SK-N-SH (cell line): Measurements from ENCODE around the gene DVL1. TPM values are rescaled to one million over a fixed set of nuclear protein-coding genes. Genes with fewer than 3 reads are reported as not detected.

ENCODE experiments used
- CTCF ChIA-PET: fragments of 300-600, 350-600 bp; formaldehyde crosslinking; extraction: SDS; loops from one replicate; lab custom pipeline; 2021; lab: Yijun Ruan, JAX
- POLR2A ChIA-PET: fragments of 350-600 bp; sonication (Branson Sonifier 250); formaldehyde crosslinking; extraction: SDS; loops from one replicate; lab custom pipeline; 2020; ENCODE audit warnings: antibody characterized with exemption, inconsistent platforms; lab: Yijun Ruan, JAX
- DNase-seq: peaks from one replicate; pipeline ENCODE4 v3.0.0; 2012
- H2AFZ ChIP-seq: fragments of 200-600 bp; sonication (generic); 2 replicates; pipeline ENCODE4 v1.8.1; 2016; ENCODE audit warnings: antibody characterized with exemption, mild to moderate bottlenecking, low read depth
- H3F3A ChIP-seq: fragments of 200-600 bp; sonication (generic); replicated peaks from 2 replicates; pipeline ENCODE3; 2016; ENCODE audit warnings: antibody characterized with exemption, mild to moderate bottlenecking; ENCODE audit not compliant: insufficient read depth
- H3K27ac ChIP-seq, 2 experiments: fragments of 200-500 bp in 1 of 2; fragments of 200-600 bp in 1 of 2; sonication (Bioruptor generic) in 1 of 2; sonication (generic), shearing (Covaris generic) in 1 of 2; 2 replicates each; pipeline versions ENCODE4 v1.5.1 to v1.6.1; 2014 to 2016; ENCODE audit warnings: low read depth in 2 of 2, inconsistent platforms in 1 of 2, low read length in 1 of 2, mild to moderate bottlenecking in 1 of 2, mixed read lengths in 1 of 2
- H3K27me3 ChIP-seq: fragments of 200-600 bp; sonication (generic), shearing (Covaris generic); 2 replicates; pipeline ENCODE4 v1.6.1; 2016; ENCODE audit warnings: mixed run types; ENCODE audit not compliant: insufficient read depth
- H3K36me3 ChIP-seq, 2 experiments: fragments of 200-500 bp in 1 of 2; fragments of 200-600 bp in 1 of 2; sonication (Bioruptor generic) in 1 of 2; sonication (generic) in 1 of 2; replicated peaks in 1 of 2; 2 replicates each; pipeline versions ENCODE3 to v1.5.1; 2014 to 2016; ENCODE audit warnings: low read length in 1 of 2, mild to moderate bottlenecking in 1 of 2; ENCODE audit not compliant: insufficient read depth in 2 of 2, control insufficient read depth in 1 of 2
- H3K4me1 ChIP-seq, 2 experiments: fragments of 200-500 bp in 1 of 2; fragments of 200-600 bp in 1 of 2; sonication (Bioruptor generic) in 1 of 2; sonication (generic), shearing (Covaris generic) in 1 of 2; 2 replicates each; pipeline versions ENCODE4 v1.5.1 to v1.6.1; 2014 to 2016; ENCODE audit warnings: low read depth in 1 of 2, low read length in 1 of 2, mixed run types in 1 of 2; ENCODE audit not compliant: insufficient read depth in 2 of 2, control insufficient read depth in 1 of 2
- H3K4me2 ChIP-seq: fragments of 200-600 bp; sonication (generic), shearing (Covaris generic); 2 replicates; pipeline ENCODE4 v1.6.1; 2017; ENCODE audit warnings: mixed run types
- H3K4me3 ChIP-seq, 2 experiments: fragments of 200-500 bp in 1 of 2; fragments of 200-600 bp in 1 of 2; sonication (Bioruptor generic) in 1 of 2; sonication (generic), shearing (Covaris generic) in 1 of 2; 2 replicates each; pipeline versions ENCODE4 v1.5.1 to v1.8.1; 2014 to 2016; ENCODE audit warnings: low read depth in 2 of 2, inconsistent platforms in 1 of 2, low read length in 1 of 2, mild to moderate bottlenecking in 1 of 2, mixed read lengths in 1 of 2, moderate library complexity in 1 of 2
- H3K79me2 ChIP-seq: fragments of 200-600 bp; sonication (generic); 2 replicates; pipeline ENCODE4 v1.8.1; 2017; ENCODE audit warnings: mild to moderate bottlenecking; ENCODE audit not compliant: insufficient read depth
- H3K9ac ChIP-seq: fragments of 200-600 bp; sonication (generic); 2 replicates; pipeline ENCODE4 v1.6.1; 2017; ENCODE audit warnings: mixed run types
- H3K9me2 ChIP-seq: fragments of 200-600 bp; sonication (generic); 2 replicates; pipeline ENCODE4 v1.6.1; 2017; ENCODE audit warnings: mixed run types
- H3K9me3 ChIP-seq: fragments of 200-600 bp; sonication (generic); 2 replicates; pipeline ENCODE4 v1.6.1; 2017; ENCODE audit warnings: mixed run types, mild to moderate bottlenecking, moderate library complexity
- H4K20me1 ChIP-seq: fragments of 200-600 bp; sonication (generic); 2 replicates; pipeline ENCODE4 v1.6.1; 2017; ENCODE audit warnings: mild to moderate bottlenecking, mixed run types; ENCODE audit not compliant: insufficient read depth
- CHD2 ChIP-seq: fragments of 150-350 bp; IDR thresholded peaks from 2 replicates; pipeline ENCODE4 v1.6.1; 2018; ENCODE audit warnings: low read length; ENCODE audit not compliant: partially characterized antibody
- CTCF ChIP-seq: fragments of 200-600 bp; sonication (generic); IDR thresholded peaks from 2 replicates; pipeline ENCODE4 v1.6.1; 2017; ENCODE audit warnings: antibody characterized with exemption, mild to moderate bottlenecking, moderate library complexity
- ELF1 ChIP-seq: IDR thresholded peaks from 2 replicates; pipeline ENCODE4 v1.4.0; 2012
- EP300 ChIP-seq, 2 experiments: IDR thresholded peaks; 2 replicates each; pipeline versions ENCODE4 v1.4.0 to v1.6.1; 2012; ENCODE audit warnings: borderline replicate concordance in 1 of 2, low read depth in 1 of 2, low read length in 1 of 2
- GATA2 ChIP-seq: sonication (generic); formaldehyde crosslinking; IDR thresholded peaks from 2 replicates; pipeline ENCODE4 v1.5.0; 2020; ENCODE audit warnings: mild to moderate bottlenecking, missing genetic modification reagents
- MEF2A ChIP-seq: IDR thresholded peaks from 2 replicates; pipeline ENCODE4 v1.4.0; 2012; ENCODE audit warnings: low read depth, borderline replicate concordance
- MXI1 ChIP-seq: IDR thresholded peaks from 2 replicates; pipeline ENCODE4 v1.6.1; 2012; ENCODE audit warnings: mild to moderate bottlenecking, low read depth, low read length, improper control_type of control experiment
- RXRA ChIP-seq: IDR thresholded peaks from 2 replicates; pipeline ENCODE4 v1.4.0; 2012; ENCODE audit warnings: low read depth, mild to moderate bottlenecking, borderline replicate concordance
- SIN3A ChIP-seq: IDR thresholded peaks from 2 replicates; pipeline ENCODE4 v1.6.1; 2012; ENCODE audit warnings: low read depth, mild to moderate bottlenecking, low read length, moderate library complexity, borderline replicate concordance
- TCF12 ChIP-seq: IDR thresholded peaks from 2 replicates; pipeline ENCODE4 v1.4.0; 2012
- USF2 ChIP-seq: fragments of 150-350 bp; IDR thresholded peaks from 2 replicates; pipeline ENCODE4 v1.6.1; 2017; ENCODE audit warnings: antibody characterized with exemption, low read length, low read depth, borderline replicate concordance
- ZBTB33 ChIP-seq: IDR thresholded peaks from 2 replicates; pipeline ENCODE4 v1.4.0; 2012; ENCODE audit warnings: low read depth, borderline replicate concordance
- WGBS: methylation state at CpG from one replicate; pipeline ENCODE4 v1.1.6; 2017; ENCODE audit warnings: low lambda C conversion rate; 5-methylcytosine and 5-hydroxymethylcytosine counted together
- polyA plus RNA-seq, 3 experiments: library from polyadenylated mRNA; depleted of rRNA; stranded (reverse); fragments of >200 nt; gene quantifications; 2 replicates each; pipeline ENCODE4 v1.2.3, GENCODE V29; 2012

The DVL1 gene
- polyA plus RNA-seq, 1 of the 3 experiments (the other 2 are of a cell fraction), result 32.0 TPM

GRCh38 chr1:1314237-1314586 lies 35.0 kb downstream of the DVL1 start:
- 96% methylated on average over 4 of the region's 15 CpGs for WGBS
- no peaks in the 10 kb centered on the region for H3K9me2 ChIP-seq
- peaks cover 14% of the 10 kb centered on the region for H3F3A ChIP-seq
- ChIA-PET CTCF (interaction anchor here (0.6 to 3.7 kb wide), 4 partner anchors 22 to 187 kb away, joined by 3 to 13 read pairs (median 4); no protein-coding TSS in a partner anchor), POLR2A (interaction anchor here (0.9 kb wide), 1 partner anchor 18 kb away, joined by 3 read pairs; no protein-coding TSS in a partner anchor)
- H3K27ac ChIP-seq, result no peak overlapping the region
- TF ChIP-seq ELF1 (no peak), USF2 (no peak), RXRA (no peak), TCF12 (no peak), CTCF (no peak), SIN3A (no peak), MEF2A (no peak), ZBTB33 (no peak), MXI1 (no peak), GATA2 (CRISPR knock-in tag) (no peak), CHD2 (no peak), EP300 (IDR thresholded peaks at IDR 0.05; ENCODE audit: borderline replicate concordance in 1 of 2, low read depth in 1 of 2, low read length in 1 of 2) (no peak)
- TF ChIP-seq, all 33 proteins: peak for 0
- no peak for DNase-seq
- H4K20me1 ChIP-seq, result peaks cover 30% of the 10 kb centered on the region
- peaks cover 38% of the 10 kb centered on the region for H3K79me2 ChIP-seq
- no peak overlapping the region for H3K4me2 ChIP-seq
- H3K9ac ChIP-seq, result no peak overlapping the region
- H3K9me3 ChIP-seq, result no peaks in the 10 kb centered on the region
- no peak overlapping the region for H2AFZ ChIP-seq
- no peak overlapping the region for H3K4me3 ChIP-seq
- H3K4me1 ChIP-seq, result peaks cover 4 to 6% of the 10 kb centered on the region in 2 experiments; a peak in 2 of 4 replicates
- peaks cover 12 to 62% of the 10 kb centered on the region in 2 experiments for H3K36me3 ChIP-seq
- H3K27me3 ChIP-seq, result no peaks in the 10 kb centered on the region
